IMR-90 (cell line): Measurements from ENCODE around the gene ACSL6.

ENCODE experiments used
- CTCF ChIP-seq: conservative IDR thresholded peaks from 2 replicates; pipeline ENCODE4 v1.5.1; 2012; ENCODE audit warnings: mild to moderate bottlenecking, low read depth, low read length, improper control_type of control experiment
- NFE2L2 ChIP-seq: fragments of 150-350 bp; IDR thresholded peaks from 2 replicates; pipeline ENCODE4 v1.6.1; 2016; ENCODE audit warnings: low read depth, mild to moderate bottlenecking, low read length
- POLR2A ChIP-seq: IDR thresholded peaks from 2 replicates; pipeline ENCODE4 v1.6.1; 2012; ENCODE audit warnings: mild to moderate bottlenecking, low read depth, low read length
- RAD21 ChIP-seq: IDR thresholded peaks from 2 replicates; pipeline ENCODE4 v1.6.1; 2012; ENCODE audit warnings: low read length, improper control_type of control experiment
- RCOR1 ChIP-seq: IDR thresholded peaks from 2 replicates; pipeline ENCODE4 v1.6.1; 2012; ENCODE audit warnings: mild to moderate bottlenecking, low read length, improper control_type of control experiment; ENCODE audit not compliant: insufficient replicate concordance
- RFX5 ChIP-seq: IDR thresholded peaks from 2 replicates; pipeline ENCODE4 v1.8.0; 2012; ENCODE audit warnings: low read depth, mild to moderate bottlenecking, low read length, moderate library complexity
- SMC3 ChIP-seq: fragments of 150-350 bp; IDR thresholded peaks from 2 replicates; pipeline ENCODE4 v1.6.1; 2016; ENCODE audit warnings: low read depth, mild to moderate bottlenecking, antibody characterized with exemption, low read length, moderate library complexity

DNA sequence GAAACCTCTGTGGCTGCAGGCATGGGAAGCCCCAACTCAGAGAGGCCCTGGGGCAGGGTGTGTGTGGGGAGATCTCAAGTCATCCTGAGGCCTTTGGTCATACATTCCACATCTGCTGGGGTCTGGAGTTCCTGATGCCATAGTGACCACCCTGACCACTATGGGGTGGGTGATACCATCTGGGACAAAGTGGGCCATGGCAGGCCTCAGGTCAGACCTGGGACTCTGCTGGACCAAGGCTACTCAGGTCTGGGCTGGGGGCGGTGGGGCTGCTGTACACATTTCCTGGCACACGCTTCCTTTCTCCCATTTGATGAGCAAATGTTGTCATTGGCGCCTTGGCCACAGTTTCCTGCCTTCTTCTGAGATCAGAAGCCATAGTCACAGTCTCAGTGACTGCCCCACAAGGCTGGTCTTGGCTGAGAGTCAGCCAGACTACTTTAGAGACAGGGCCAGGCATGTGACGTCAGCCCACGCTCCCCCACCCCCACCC lies 15.1 kb upstream of the ACSL6 start:
- no peak for TF ChIP-seq CTCF
- TF ChIP-seq POLR2A: no peak
- TF ChIP-seq SMC3: no peak
- no peak for TF ChIP-seq NFE2L2
- TF ChIP-seq RAD21: no peak
- TF ChIP-seq RFX5: no peak
- TF ChIP-seq RCOR1: no peak
